ENCODE results near the gene GLYATL1B.

DNA sequence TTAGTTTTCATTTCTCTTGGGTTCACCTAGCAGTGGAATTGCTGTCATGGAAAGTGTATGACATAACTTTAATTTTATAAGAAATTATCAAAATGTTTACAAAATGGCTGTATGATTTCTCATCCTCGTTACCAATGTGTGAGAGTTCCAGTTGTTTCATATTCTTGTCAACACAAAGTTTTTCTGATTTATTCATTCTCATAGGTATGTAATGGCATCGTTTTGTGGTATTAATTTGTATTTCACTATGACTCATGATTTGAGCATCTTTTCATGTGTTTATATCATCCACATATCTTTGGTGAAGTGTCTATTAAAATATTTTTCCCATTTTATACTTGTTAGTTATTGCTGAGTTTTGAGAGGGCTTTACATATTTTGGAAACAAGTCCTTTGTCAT, 26.4 kb downstream of the GLYATL1B start:
- TF ChIP-seq YY1 (IDR thresholded peaks at IDR 0.05; ENCODE audit: insufficient read depth, insufficient read length), result no peak
- no peak for TF ChIP-seq SUZ12 (IDR thresholded peaks at IDR 0.05; ENCODE audit: extremely low read depth, insufficient read depth, insufficient read length)

Measured in NT2/D1 (cell line).